Heart right ventricle (tissue), 16 donors: ENCODE results near the gene ABTB1. TPM values are rescaled to one million over a fixed set of nuclear protein-coding genes. Genes with fewer than 3 reads are reported as not detected.
"Not testable (repeated sequence)": the region's sequence is repeated elsewhere in the genome, so short reads cannot be mapped to it uniquely, and the experiment has no call there.

ENCODE experiments used
- ATAC-seq, 8 donors: fragments of 200-7000 bp; cut with Tn5 transposase; one replicate each; pipeline ENCODE4 v1.9.1; 2020; ENCODE audit warnings: mild to moderate bottlenecking in 8 of 8, moderate library complexity in 8 of 8, moderate number of reproducible peaks in 1 of 8
- DNase-seq, 2 donors: peaks; one replicate each; pipeline ENCODE4 v3.0.0-alpha.2; 2020
- H3K27ac ChIP-seq, 10 donors: fragments of 200-600 bp; sonication (generic) in 2 of 10; one replicate each; pipeline versions ENCODE4 v1.5.0 to v1.8.0; 2020 to 2022; ENCODE audit warnings: mild to moderate bottlenecking in 3 of 10
- H3K27me3 ChIP-seq, 7 donors: fragments of 200-600 bp; one replicate each; pipeline ENCODE4 v1.8.0; 2021 to 2022; ENCODE audit warnings: mild to moderate bottlenecking in 2 of 7
- H3K36me3 ChIP-seq, 9 donors: fragments of 200-600 bp; sonication (generic) in 1 of 9; one replicate each; pipeline versions ENCODE4 v1.5.0 to v1.8.0; 2020 to 2022; ENCODE audit warnings: mild to moderate bottlenecking in 2 of 9
- H3K4me1 ChIP-seq, 9 donors: fragments of 200-600 bp; sonication (generic) in 1 of 9; one replicate each; pipeline versions ENCODE4 v1.5.0 to v1.8.0; 2020 to 2022; ENCODE audit warnings: mild to moderate bottlenecking in 4 of 9
- H3K4me3 ChIP-seq, 10 donors: fragments of 200-600 bp; sonication (generic) in 2 of 10; one replicate each; pipeline versions ENCODE4 v1.5.0 to v1.8.0; 2020 to 2022; ENCODE audit warnings: mild to moderate bottlenecking in 7 of 10, moderate library complexity in 2 of 10
- H3K9me3 ChIP-seq, 11 donors: fragments of 200-600 bp in 10 of 11; sonication (generic) in 2 of 11; one replicate each; pipeline versions ENCODE4 v1.5.0 to v1.8.0; 2013 to 2022; ENCODE audit warnings: mild to moderate bottlenecking in 2 of 11, control low read depth in 1 of 11, moderate library complexity in 1 of 11
- CTCF ChIP-seq, 9 donors: fragments of 200-600 bp; sonication (generic) in 2 of 9; IDR thresholded peaks; one replicate each; pipeline versions ENCODE4 v1.5.0 to v1.8.0; 2021 to 2022; ENCODE audit warnings: antibody characterized with exemption in 9 of 9, mild to moderate bottlenecking in 5 of 9, moderate library complexity in 1 of 9
- WGBS, 2 donors: extraction: QIAGEN DNeasy Blood & Tissue Kit; methylation state at CpG; one replicate each; pipeline ENCODE4 v1.1.7; 2013; ENCODE audit warnings: inconsistent platforms in 1 of 2; 5-methylcytosine and 5-hydroxymethylcytosine counted together
- intact Hi-C, 10 donors: fragments of 100-400 bp; cut with DNase I; formaldehyde crosslinking; loops; one replicate each; pipeline versions ENCODE4 v1.11.1 to v1.14.2; 2022
- polyA plus RNA-seq, 2 donors: library from polyadenylated mRNA; stranded (reverse); fragments of 200-250 nt; gene quantifications; one replicate each; pipeline ENCODE4 v1.2.3, GENCODE V29; 2013
- total RNA-seq, 10 donors: library from RNA; stranded (reverse); fragmentation: NEBNext Ultra II Directional in 3 of 10; extraction: Animal tissue kit (Norgen Biotek cat#: 25700) in 3 of 10; gene quantifications; one replicate each; pipeline versions ENCODE4 v1.2.1 to v1.2.4, GENCODE V29; 2021 to 2023
- donor health status: Arrhythmogenic right ventricular cardiomyopathy.
- donor health status: ischemic (EF 13 %, LVEDD 7.1; RV severe dilation, severe dysfunction).
- donor health status: healthy with polysubstance abuse.
- donor health status: DM: no; HTN: yes; CAD: no.
- donor health status: DM: no; HTN: no; CAD: no.
- donor health status: ischemic (EF 25% LVEDD 6.9; RV normal size, moderate dysfunction).
- donor health status: ischemic (EF 25% LVEDD 5.7; RV mildly dilated, moderate dysfunction).
- donor health status: healthy.
- donor health status: DM: yes; HTN: yes; CAD: no.
- donor health status: Ischemic cardiomyopathy.
- donor health status: ischemic (EF 35%, LVEDD 5.7; RV mildly dilated, moderate dysfunction).
- donor health status: nonischemic (EF 11% LVEDD 7.7; RV severe dilation, severe dysfunction).
- donor health status: DM: yes; HTN: yes; CAD: no.
- donor health status: PGD.
- donor health status: ischemic (EF 29% LVEDD 5.4; RV normal size, mild dysfunction).
- donor health status: nonischemic (EF 23%, LVEDD 6.1; RV moderate dilation, normal function).

Gene ABTB1
- total and polyA plus RNA-seq, 12 donors: 19.6 to 56.3 (median 24.7) TPM

DNA sequence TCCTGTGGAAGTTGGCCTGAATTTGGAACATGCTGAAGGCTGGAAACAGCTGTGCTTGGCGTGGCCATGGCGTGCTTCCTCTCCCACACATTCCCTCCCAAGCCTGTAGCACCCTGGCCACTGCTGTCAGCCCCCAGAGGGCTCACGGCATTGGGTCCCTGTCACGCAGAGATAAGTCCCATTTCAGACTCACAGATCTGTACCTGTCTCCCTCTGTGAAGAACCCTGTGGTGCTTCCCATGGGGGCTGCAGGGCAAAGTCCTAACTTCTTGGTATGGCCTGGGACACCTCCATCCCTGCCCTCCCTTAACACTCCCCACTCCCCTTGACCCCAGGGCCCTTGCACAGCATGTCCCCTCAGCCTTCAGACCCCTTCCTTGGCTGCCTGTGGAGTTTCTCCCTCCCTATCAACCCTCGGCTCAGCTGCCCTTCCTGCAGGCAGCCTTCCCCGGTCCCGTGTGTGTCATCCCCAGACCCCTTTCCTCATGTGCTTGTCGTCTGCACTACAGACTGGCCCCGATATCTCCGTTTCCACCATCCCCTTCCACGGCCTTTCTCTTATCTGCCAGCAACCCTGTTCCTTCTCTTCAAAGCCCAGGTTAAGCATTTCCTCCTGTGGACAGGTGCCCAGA lies 28.6 kb downstream of the ABTB1 start:
- Histone ChIP-seq H3K36me3 (peaks cover 0 to 30% (median 0%) of the 10 kb centered on the region in 9 donors), H3K4me3 (no peak overlapping the region), H3K27ac (peak overlapping the region; percentile 70 to 99 (median 92)), H3K27me3 (no peaks in the 10 kb centered on the region), H3K9me3 (peaks cover 0 to 8% (median 0%) of the 10 kb centered on the region in 11 donors), H3K4me1 (peaks cover 54 to 87% (median 72%) of the 10 kb centered on the region in 9 donors)
- ATAC-seq (peak in 6 of 8 donors; percentile 16 to 44 (median 29)), DNase-seq (peak; percentile 68 to 69)
- intact Hi-C loops: loop anchor here in 2 of 10 donors (1.0 to 5.0 kb wide), 3 partner anchors 36 to 45 kb away; no protein-coding TSS in a partner anchor
- 45 to 63% methylated on average over 11 of the region's 11 CpGs for WGBS, 2 donors
- no peak for TF ChIP-seq CTCF (IDR thresholded peaks at IDR 0.05)

DNA sequence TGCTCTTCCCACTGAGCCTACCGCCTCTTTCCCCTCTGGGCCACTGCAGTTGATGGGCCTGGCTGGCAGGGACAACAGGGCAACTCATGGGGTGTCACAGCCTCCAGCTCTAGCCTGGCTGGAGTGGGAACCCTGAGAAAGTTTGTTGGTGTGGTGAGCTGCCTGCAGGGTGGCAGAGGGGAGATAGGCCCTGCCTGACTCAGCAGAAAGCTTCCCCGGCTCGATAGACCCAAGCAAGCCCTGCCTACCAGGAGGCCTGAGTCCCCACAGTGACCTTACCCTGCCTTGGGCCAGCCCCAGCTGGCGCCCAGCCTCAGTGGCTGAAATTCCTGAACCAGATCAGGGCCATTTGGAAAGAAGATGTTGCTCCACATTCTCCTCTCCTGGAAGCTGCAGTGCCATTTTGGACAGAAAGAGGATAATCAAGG lies 29.4 kb downstream of the ABTB1 start:
- no peak overlapping the region for H3K4me3 ChIP-seq
- ATAC-seq (peak in 1 of 8 donors; percentile 25), DNase-seq (peak in 1 of 2 donors; percentile 70)
- peaks cover 46 to 87% (median 72%) of the 10 kb centered on the region in 9 donors for H3K4me1 ChIP-seq
- no peak for TF ChIP-seq CTCF (IDR thresholded peaks at IDR 0.05)
- H3K27me3 ChIP-seq: no peaks in the 10 kb centered on the region
- 51 to 56% methylated on average over 4 of the region's 4 CpGs for WGBS, 2 donors
- peaks cover 0 to 35% (median 0%) of the 10 kb centered on the region in 9 donors for H3K36me3 ChIP-seq
- peaks cover 0 to 8% (median 0%) of the 10 kb centered on the region in 11 donors for H3K9me3 ChIP-seq
- intact Hi-C loops: loop anchor here in 1 of 10 donors (5.0 kb wide), 1 partner anchor 35 kb away; no protein-coding TSS in a partner anchor
- peak overlapping the region; percentile 70 to 99 (median 92) for H3K27ac ChIP-seq

DNA sequence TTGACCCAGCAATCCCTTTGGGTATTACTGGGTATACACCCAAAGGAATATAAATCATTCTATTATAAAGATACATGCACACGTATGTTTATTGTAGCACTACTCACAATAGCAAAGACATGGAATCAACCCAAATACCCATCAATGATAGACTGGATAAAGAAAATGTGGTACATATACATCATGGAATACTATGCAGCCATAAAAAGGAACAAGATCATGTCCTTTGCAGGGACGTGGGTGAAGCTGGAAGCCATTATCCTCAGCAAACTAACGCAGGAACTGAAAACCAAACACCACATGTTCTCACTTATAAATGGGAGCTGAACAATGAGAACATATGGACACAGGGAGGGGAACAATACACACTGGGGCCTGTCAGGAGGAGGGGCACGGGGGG lies 32.1 kb downstream of the ABTB1 start:
- Histone ChIP-seq H3K4me1 (peaks cover 30 to 87% (median 71%) of the 10 kb centered on the region in 9 donors), H3K36me3 (peaks cover 0 to 43% (median 0%) of the 10 kb centered on the region in 9 donors), H3K27ac (peak overlapping the region in 4 of 10 donors; percentile 17 to 99 (median 54))
- 90 to 93% methylated on average over 4 of the region's 4 CpGs for WGBS, 2 donors
- intact Hi-C loops: loop anchor here in 1 of 10 donors (5.0 kb wide), 1 partner anchor 32 kb away; no protein-coding TSS in a partner anchor
- DNase-seq, ATAC-seq, H3K4me3 ChIP-seq, H3K9me3 ChIP-seq, H3K27me3 ChIP-seq: not testable (repeated sequence)

DNA sequence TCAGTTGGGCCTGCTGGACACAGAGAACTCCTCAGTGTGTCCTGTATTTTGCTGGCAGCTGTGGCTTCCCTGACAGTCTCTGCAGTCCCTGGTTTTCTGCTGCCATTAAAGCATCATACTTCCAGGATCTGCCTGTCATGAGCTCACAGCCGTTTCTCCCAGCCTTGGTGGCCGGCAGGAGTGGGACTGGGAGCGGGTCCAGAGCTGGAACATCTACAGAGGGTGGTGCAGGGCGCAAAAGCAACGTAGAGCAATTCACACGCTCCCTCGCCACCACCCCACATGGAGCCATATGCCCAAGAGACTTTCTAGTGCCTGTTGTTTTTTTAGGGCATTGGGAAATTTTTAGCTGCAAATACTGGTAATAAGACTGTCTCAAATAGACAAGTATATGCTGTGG lies 33.6 kb downstream of the ABTB1 start:
- Histone ChIP-seq H3K9me3 (peaks cover 0 to 8% (median 0%) of the 10 kb centered on the region in 11 donors), H3K36me3 (peaks cover 0 to 57% (median 4%) of the 10 kb centered on the region in 9 donors), H3K4me1 (peaks cover 17 to 87% (median 66%) of the 10 kb centered on the region in 9 donors), H3K27ac (peak overlapping the region; percentile 19 to 99 (median 77)), H3K27me3 (no peaks in the 10 kb centered on the region), H3K4me3 (no peak overlapping the region)
- no peak for TF ChIP-seq CTCF (IDR thresholded peaks at IDR 0.05)
- peak in 1 of 2 donors; percentile 75 for DNase-seq
- 59 to 61% methylated on average over 7 of the region's 7 CpGs for WGBS, 2 donors
- peak; percentile 30 to 61 (median 38) for ATAC-seq
- intact Hi-C loops: no loop called here
